WERI-Rb-1 (cell line): Measurements from ENCODE around the gene HINT3.

Source experiments
- DNase-seq: peaks from one replicate; pipeline ENCODE4 v3.0.0-alpha.2; 2020
- H3K27ac ChIP-seq: fragments of 250-450 bp; sonication (Bioruptor Pico); 2 replicates; pipeline ENCODE4 v1.5.1; 2020; ENCODE audit warnings: mild to moderate bottlenecking, moderate library complexity
- H3K27me3 ChIP-seq: fragments of 250-450 bp; sonication (Bioruptor Pico); 2 replicates; pipeline ENCODE4 v1.5.1; 2021; ENCODE audit warnings: mild to moderate bottlenecking, low read depth, moderate library complexity; ENCODE audit not compliant: insufficient read depth, severe bottlenecking
- H3K36me3 ChIP-seq: fragments of 250-450 bp; sonication (Bioruptor Pico); 2 replicates; pipeline ENCODE4 v1.5.1; 2020; ENCODE audit warnings: mild to moderate bottlenecking, moderate library complexity
- H3K4me3 ChIP-seq: 2 replicates; pipeline ENCODE4 v1.5.1; 2011; ENCODE audit warnings: low read depth, mild to moderate bottlenecking, control low read depth, low read length
- H3K9me3 ChIP-seq: fragments of 250-450 bp; sonication (Bioruptor Pico); 2 replicates; pipeline ENCODE4 v1.5.1; 2021; ENCODE audit warnings: mild to moderate bottlenecking, moderate library complexity; ENCODE audit not compliant: severe bottlenecking
- CTCF ChIP-seq: IDR thresholded peaks from 2 replicates; pipeline ENCODE4 v1.5.1; 2011; ENCODE audit warnings: low read depth, mild to moderate bottlenecking, control low read depth, inconsistent platforms, low read length

Gene HINT3

GRCh38 chr6:125924169-125924568, 32.4 kb upstream of the HINT3 start:
- H3K27ac ChIP-seq = no peak overlapping the region
- DNase-seq = no peak
- no peaks in the 10 kb centered on the region for H3K36me3 ChIP-seq

GRCh38 chr6:125924697-125925358, 31.7 kb upstream of the HINT3 start:
- no peak for DNase-seq
- Histone ChIP-seq H3K36me3 (no peaks in the 10 kb centered on the region), H3K4me3 (no peak overlapping the region), H3K27me3 (no peaks in the 10 kb centered on the region), H3K27ac (no peak overlapping the region), H3K9me3 (no peaks in the 10 kb centered on the region)
- TF ChIP-seq CTCF = no peak

More at GRCh38 chr6:125924169-125924568, 32.4 kb upstream of the HINT3 start:
- Histone ChIP-seq H3K4me3 (no peak overlapping the region), H3K27me3 (no peaks in the 10 kb centered on the region), H3K9me3 (no peaks in the 10 kb centered on the region)
- no peak for TF ChIP-seq CTCF

- DNase-seq = no peak
- H3K36me3 ChIP-seq = no peaks in the 10 kb centered on the region
Measured at GRCh38 chr6:125926711-125927110, 29.9 kb upstream of the HINT3 start.

GRCh38 chr6:125927761-125928160, 28.8 kb upstream of the HINT3 start:
- Histone ChIP-seq H3K27ac (no peak overlapping the region), H3K27me3 (no peaks in the 10 kb centered on the region), H3K36me3 (no peaks in the 10 kb centered on the region), H3K9me3 (no peaks in the 10 kb centered on the region), H3K4me3 (no peak overlapping the region)
- no peak for TF ChIP-seq CTCF
- DNase-seq = no peak

More at GRCh38 chr6:125926711-125927110, 29.9 kb upstream of the HINT3 start:
- Histone ChIP-seq H3K4me3 (no peak overlapping the region), H3K9me3 (no peaks in the 10 kb centered on the region), H3K27me3 (no peaks in the 10 kb centered on the region), H3K27ac (no peak overlapping the region)
- TF ChIP-seq CTCF = no peak

GRCh38 chr6:125930765-125931418, 25.7 kb upstream of the HINT3 start:
- no peaks in the 10 kb centered on the region for H3K9me3 ChIP-seq
- no peak overlapping the region for H3K27ac ChIP-seq
- no peak overlapping the region for H3K4me3 ChIP-seq
- no peak for TF ChIP-seq CTCF
- H3K27me3 ChIP-seq = no peaks in the 10 kb centered on the region
- H3K36me3 ChIP-seq = no peaks in the 10 kb centered on the region
- DNase-seq = no peak
